Ishikawa (cell line): Measurements from ENCODE around the gene USPL1.

Source experiments
- CEBPB ChIP-seq: IDR thresholded peaks from 2 replicates; pipeline ENCODE4 v1.6.1; 2012
- CREB1 ChIP-seq: IDR thresholded peaks from 2 replicates; pipeline ENCODE4 v1.6.1; 2012; ENCODE audit warnings: low read depth
- EGR1 ChIP-seq: IDR thresholded peaks from 2 replicates; pipeline ENCODE4 v1.6.1; 2012
- EP300 ChIP-seq: IDR thresholded peaks from 2 replicates; pipeline ENCODE4 v1.6.1; 2012; ENCODE audit warnings: borderline replicate concordance
- FOXM1 ChIP-seq: IDR thresholded peaks from 2 replicates; pipeline ENCODE4 v1.6.1; 2012; ENCODE audit warnings: low read depth, borderline replicate concordance
- MAX ChIP-seq: IDR thresholded peaks from 2 replicates; pipeline ENCODE4 v1.6.1; 2012
- NFIC ChIP-seq: IDR thresholded peaks from 2 replicates; pipeline ENCODE4 v1.6.1; 2012
- RAD21 ChIP-seq: IDR thresholded peaks from 2 replicates; pipeline ENCODE4 v1.6.1; 2012; ENCODE audit warnings: low read depth
- TAF1 ChIP-seq: IDR thresholded peaks from 2 replicates; pipeline ENCODE4 v1.6.1; 2012; ENCODE audit warnings: low read depth, mild to moderate bottlenecking
- TCF12 ChIP-seq: IDR thresholded peaks from 2 replicates; pipeline ENCODE4 v1.6.1; 2012; ENCODE audit warnings: low read depth
- TEAD4 ChIP-seq: IDR thresholded peaks from 2 replicates; pipeline ENCODE4 v1.6.1; 2012
- USF1 ChIP-seq: IDR thresholded peaks from 2 replicates; pipeline ENCODE4 v1.6.1; 2012
- YY1 ChIP-seq: IDR thresholded peaks from 2 replicates; pipeline ENCODE4 v1.6.1; 2012; ENCODE audit warnings: low read depth
- ZBTB7A ChIP-seq: IDR thresholded peaks from 2 replicates; pipeline ENCODE4 v1.6.1; 2012; ENCODE audit warnings: low read depth
- TF ChIP-seq, protein P1 (sequence below): IDR thresholded peaks from 2 replicates; pipeline ENCODE4 v1.6.1; 2012; ENCODE audit warnings: low read depth, mild to moderate bottlenecking

Gene USPL1

DNA sequence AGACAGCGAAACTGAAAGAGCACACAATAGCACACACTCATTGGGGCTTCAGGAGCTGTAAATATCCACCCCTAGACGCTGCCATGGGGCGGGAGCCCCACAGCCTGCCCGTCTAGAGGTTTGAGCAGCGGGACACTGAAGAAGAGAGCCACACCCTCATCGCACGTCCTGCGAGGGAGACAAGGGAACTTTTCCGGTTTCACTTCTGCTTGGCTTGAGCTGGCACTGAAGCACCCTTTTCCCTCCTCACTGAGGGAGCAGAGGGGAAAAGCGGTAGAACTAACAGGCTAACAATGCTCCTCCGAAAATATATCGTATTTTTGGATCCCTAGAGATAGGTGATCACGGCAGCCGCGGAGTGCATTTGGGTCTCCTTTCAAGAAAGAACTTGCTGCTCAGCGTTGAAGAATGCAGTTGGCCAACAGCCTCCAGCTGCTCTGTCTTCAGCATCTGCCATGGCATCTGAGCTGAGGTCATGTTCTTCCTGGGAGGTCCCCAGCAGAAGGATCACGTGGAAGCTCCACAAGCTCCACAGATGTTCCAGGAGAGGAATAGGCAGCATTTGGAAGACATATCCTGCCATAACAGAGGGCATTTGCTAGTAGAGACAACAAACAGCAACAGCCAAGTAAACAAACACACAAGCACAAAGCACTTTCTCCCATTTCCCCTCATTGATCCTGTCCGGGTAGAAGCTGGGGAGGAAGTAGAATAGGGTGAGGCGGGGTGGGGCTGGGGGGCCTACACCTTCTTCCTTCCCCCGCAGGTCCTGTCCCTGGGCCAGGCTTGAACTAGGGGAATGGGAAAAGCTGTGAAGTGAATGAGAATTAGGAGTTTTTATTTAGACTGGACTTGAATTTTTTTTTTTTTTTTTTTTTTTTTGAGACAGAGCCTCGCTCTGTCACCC lies 72.8 kb downstream of the USPL1 start:
- TF ChIP-seq USF1 = peak; percentile 29; the same call in 1 of the 2 replicates
- no peak for TF ChIP-seq ZBTB7A

DNA sequence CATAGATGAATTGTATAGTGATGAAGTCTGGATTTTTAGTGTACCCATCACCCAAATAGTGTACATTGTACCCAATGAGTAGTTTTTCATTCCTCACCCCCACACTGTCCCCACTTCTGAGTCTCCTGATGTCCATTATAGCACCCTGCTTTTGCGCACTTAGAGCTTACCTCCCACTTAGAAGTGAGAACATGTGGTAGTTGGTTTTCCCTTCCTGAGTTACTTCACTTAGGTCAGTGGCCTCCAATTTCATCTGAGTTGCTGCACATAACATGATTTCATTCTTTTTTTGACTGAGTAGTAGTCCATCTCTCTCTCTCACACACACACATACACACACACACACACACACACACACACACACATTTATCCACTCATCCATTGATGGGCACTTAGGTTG lies 74.4 kb downstream of the USPL1 start:
- no peak for TF ChIP-seq YY1
- no peak for TF ChIP-seq CEBPB
- no peak for TF ChIP-seq EP300
- no peak for TF ChIP-seq USF1

DNA sequence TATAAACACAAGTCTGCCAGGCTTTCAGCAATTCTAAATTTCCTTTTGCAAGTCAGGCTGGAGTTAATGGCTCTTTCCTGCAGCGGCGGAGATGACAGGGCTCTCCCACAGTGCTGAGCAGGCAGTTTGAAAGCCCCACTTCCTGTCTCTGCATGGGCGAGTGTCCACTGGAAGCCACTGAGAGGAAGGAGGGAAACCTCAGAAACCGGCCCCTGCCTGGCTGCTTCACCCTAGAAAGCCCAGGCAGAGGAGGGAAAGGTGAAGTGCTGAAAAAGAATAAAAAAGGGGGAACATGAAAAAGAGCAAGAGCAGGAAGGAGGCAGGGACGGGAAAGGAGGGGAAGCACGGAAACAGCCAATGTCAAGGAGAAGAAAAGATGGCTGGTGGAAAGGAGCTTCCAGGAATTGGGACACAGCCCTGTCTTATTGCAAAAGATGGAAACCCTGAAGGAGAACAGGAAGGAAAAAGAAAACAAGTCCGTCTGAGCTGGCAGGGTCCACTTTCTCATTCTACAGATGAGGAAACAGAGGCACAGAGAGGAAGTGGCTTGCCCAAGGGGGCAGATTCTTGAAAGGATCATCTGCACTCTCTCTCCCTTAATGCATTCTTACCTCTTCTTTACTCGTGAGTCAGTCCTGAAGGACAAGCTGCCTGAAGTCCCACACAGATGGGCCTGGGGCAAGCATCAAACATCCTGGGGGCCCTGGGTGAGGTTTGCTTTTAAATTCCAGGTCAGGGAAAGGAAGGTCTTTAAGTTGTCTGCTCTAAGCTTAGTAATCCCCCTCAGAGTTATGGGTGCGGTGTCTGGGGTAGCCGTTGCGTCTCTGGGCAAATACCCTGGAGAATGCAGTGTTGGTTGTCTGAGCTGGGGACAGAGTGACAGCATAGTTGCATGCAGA lies 78.8 kb downstream of the USPL1 start:
- TF ChIP-seq RAD21 = no peak
- TF ChIP-seq CEBPB = no peak
- no peak for TF ChIP-seq USF1
- TF ChIP-seq TCF12 = no peak
- TF ChIP-seq NFIC = no peak
- no peak for TF ChIP-seq EP300
- no peak for TF ChIP-seq TEAD4
- TF ChIP-seq ZBTB7A = no peak
- TF ChIP-seq EGR1 = no peak
- no peak for TF ChIP-seq TAF1
- TF ChIP-seq CREB1 = no peak
- TF ChIP-seq FOXM1 = no peak
- no peak for TF ChIP-seq YY1
- no peak for TF ChIP-seq MAX
- TF ChIP-seq, protein P1, sequence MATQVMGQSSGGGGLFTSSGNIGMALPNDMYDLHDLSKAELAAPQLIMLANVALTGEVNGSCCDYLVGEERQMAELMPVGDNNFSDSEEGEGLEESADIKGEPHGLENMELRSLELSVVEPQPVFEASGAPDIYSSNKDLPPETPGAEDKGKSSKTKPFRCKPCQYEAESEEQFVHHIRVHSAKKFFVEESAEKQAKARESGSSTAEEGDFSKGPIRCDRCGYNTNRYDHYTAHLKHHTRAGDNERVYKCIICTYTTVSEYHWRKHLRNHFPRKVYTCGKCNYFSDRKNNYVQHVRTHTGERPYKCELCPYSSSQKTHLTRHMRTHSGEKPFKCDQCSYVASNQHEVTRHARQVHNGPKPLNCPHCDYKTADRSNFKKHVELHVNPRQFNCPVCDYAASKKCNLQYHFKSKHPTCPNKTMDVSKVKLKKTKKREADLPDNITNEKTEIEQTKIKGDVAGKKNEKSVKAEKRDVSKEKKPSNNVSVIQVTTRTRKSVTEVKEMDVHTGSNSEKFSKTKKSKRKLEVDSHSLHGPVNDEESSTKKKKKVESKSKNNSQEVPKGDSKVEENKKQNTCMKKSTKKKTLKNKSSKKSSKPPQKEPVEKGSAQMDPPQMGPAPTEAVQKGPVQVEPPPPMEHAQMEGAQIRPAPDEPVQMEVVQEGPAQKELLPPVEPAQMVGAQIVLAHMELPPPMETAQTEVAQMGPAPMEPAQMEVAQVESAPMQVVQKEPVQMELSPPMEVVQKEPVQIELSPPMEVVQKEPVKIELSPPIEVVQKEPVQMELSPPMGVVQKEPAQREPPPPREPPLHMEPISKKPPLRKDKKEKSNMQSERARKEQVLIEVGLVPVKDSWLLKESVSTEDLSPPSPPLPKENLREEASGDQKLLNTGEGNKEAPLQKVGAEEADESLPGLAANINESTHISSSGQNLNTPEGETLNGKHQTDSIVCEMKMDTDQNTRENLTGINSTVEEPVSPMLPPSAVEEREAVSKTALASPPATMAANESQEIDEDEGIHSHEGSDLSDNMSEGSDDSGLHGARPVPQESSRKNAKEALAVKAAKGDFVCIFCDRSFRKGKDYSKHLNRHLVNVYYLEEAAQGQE = no peak

DNA sequence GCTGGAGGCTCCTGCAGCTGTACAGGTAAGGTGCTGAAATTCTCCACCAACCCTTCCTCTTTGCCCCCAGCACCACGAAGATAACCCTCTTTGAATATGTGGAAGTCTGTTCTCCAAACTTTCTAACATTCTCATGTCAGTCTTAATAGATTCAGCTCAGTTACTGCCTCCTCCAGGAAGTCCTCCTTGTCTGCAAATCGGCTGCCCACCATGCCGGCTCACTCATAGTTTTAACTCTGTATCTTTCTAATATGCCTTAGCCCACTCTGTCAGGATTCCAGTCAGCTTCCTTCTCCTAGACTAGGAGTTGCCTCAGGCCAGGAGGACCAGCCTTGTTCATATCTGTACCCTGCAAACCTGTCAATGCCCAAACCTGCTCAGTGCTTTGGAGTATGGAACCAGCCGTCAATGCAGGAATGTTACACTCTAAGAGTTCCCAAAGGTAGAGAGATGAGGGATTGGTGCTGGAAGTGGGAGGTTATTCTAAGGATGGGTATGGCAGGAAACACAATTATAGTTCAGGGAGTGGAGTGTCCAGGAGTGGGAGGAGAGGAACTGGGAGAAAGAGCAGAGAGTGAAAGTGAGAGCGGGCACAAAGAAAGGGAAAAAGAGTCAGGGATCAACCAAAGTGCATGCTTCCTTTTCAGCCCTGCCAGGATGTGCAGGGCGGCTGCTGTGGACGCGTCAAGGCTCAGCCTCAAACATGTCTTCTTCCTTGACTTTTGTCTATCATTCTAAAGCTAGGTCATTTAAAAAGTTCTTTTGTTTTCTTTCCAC lies 79.6 kb downstream of the USPL1 start:
- TF ChIP-seq MAX = no peak
- no peak for TF ChIP-seq TEAD4
- TF ChIP-seq CREB1 = no peak
- no peak for TF ChIP-seq EP300
- no peak for TF ChIP-seq FOXM1
- no peak for TF ChIP-seq YY1
- no peak for TF ChIP-seq NFIC
- TF ChIP-seq USF1 = no peak
- no peak for TF ChIP-seq TAF1
- TF ChIP-seq, protein P1 = no peak
- no peak for TF ChIP-seq ZBTB7A
- no peak for TF ChIP-seq RAD21
- no peak for TF ChIP-seq EGR1
- TF ChIP-seq TCF12 = no peak
- no peak for TF ChIP-seq CEBPB
